K562 (cell line): ENCODE results near the gene OCEL1. TPM values are rescaled to one million over a fixed set of nuclear protein-coding genes. Genes with fewer than 3 reads are reported as not detected.

Experiments
- AFF4 ChIP-seq: sonication (generic); formaldehyde crosslinking; IDR thresholded peaks from 2 replicates; pipeline ENCODE4 v1.8.0; 2023; ENCODE audit warnings: mild to moderate bottlenecking, missing genetic modification reagents
- ARNT ChIP-seq, 2 experiments: fragments of 450-650 bp; IDR thresholded peaks; 2 replicates each; pipeline ENCODE4 v1.6.1; 2016; ENCODE audit warnings: mild to moderate bottlenecking in 1 of 2
- ERF ChIP-seq: fragments of 450-650 bp; formaldehyde crosslinking; IDR thresholded peaks from 2 replicates; pipeline ENCODE4 v1.4.0; 2020; ENCODE audit warnings: mild to moderate bottlenecking, mixed read lengths
- MTA1 ChIP-seq: fragments of 450-650 bp; IDR thresholded peaks from 2 replicates; pipeline ENCODE4 v1.6.1; 2017; ENCODE audit warnings: borderline replicate concordance
- MTA3 ChIP-seq: fragments of 450-650 bp; formaldehyde crosslinking; IDR thresholded peaks from 2 replicates; pipeline ENCODE4 v1.6.1; 2017; ENCODE audit warnings: mild to moderate bottlenecking, borderline replicate concordance
- RBM34 ChIP-seq: fragments of 200-400 bp; formaldehyde crosslinking; IDR thresholded peaks from 2 replicates; pipeline ENCODE4 v1.6.1; 2018; ENCODE audit warnings: low read length, borderline replicate concordance; ENCODE audit not compliant: insufficient read depth
- RUNX1 ChIP-seq: sonication (generic); IDR thresholded peaks from 2 replicates; pipeline ENCODE4 v1.6.1; 2016; ENCODE audit warnings: antibody characterized with exemption, low read depth
- SP2 ChIP-seq: IDR thresholded peaks from 2 replicates; pipeline ENCODE4 v1.6.1; 2011; ENCODE audit warnings: mild to moderate bottlenecking, low read depth, low read length, moderate library complexity; ENCODE audit not compliant: poor library complexity, severe bottlenecking; ENCODE audit errors: extremely low read depth
- TAF15 ChIP-seq: fragments of 200-400 bp; formaldehyde crosslinking; IDR thresholded peaks from 2 replicates; pipeline ENCODE4 v1.6.1; 2017; ENCODE audit warnings: mild to moderate bottlenecking, low read depth, low read length, moderate library complexity
- ZNF282 ChIP-seq: sonication (generic); formaldehyde crosslinking; IDR thresholded peaks from 2 replicates; pipeline ENCODE4 v1.8.1; 2023; ENCODE audit warnings: missing genetic modification reagents
- polyA plus RNA-seq, 8 experiments: library from polyadenylated mRNA; depleted of rRNA in 4 of 8; stranded (reverse) in 5 of 8; unstranded in 3 of 8; fragments of >200 nt; fragmentation: Nextera tagmentation in 2 of 8; fragmentation: Illumina TruSeq in 1 of 8; extraction: Ambion mirVana in 2 of 8; extraction: Trizol in 1 of 8; gene quantifications; 2 replicates each; pipeline versions ENCODE4 v1.2.1 to v1.2.3, GENCODE V29; 2011 to 2014; ENCODE audit warnings: inconsistent platforms in 1 of 8, missing spikeins in 1 of 8
- total RNA-seq, 7 experiments: library from RNA; depleted of rRNA in 6 of 7; stranded (reverse); fragments of >200 nt in 6 of 7; fragmentation: Illumina TruSeq in 2 of 7; extraction: Trizol in 2 of 7; gene quantifications; 2 replicates each; pipeline versions ENCODE4 v1.2.1 to v1.2.3, GENCODE V29; 2011 to 2021; ENCODE audit warnings: low replicate concordance in 1 of 7
- TF ChIP-seq, protein P1 (sequence below), 2 experiments: fragments of 450-650 bp; IDR thresholded peaks; 2 replicates each; pipeline ENCODE4 v1.6.1; 2016; ENCODE audit warnings: mild to moderate bottlenecking in 2 of 2, borderline replicate concordance in 1 of 2, low read depth in 1 of 2, moderate library complexity in 1 of 2

OCEL1 gene
- total and polyA plus RNA-seq, 9 of the 15 experiments (the other 6 are each of a cell fraction or from before 2014, with no cell fraction given): 8.0 to 38.0 (median 12.4) TPM

- TF ChIP-seq, protein P1, sequence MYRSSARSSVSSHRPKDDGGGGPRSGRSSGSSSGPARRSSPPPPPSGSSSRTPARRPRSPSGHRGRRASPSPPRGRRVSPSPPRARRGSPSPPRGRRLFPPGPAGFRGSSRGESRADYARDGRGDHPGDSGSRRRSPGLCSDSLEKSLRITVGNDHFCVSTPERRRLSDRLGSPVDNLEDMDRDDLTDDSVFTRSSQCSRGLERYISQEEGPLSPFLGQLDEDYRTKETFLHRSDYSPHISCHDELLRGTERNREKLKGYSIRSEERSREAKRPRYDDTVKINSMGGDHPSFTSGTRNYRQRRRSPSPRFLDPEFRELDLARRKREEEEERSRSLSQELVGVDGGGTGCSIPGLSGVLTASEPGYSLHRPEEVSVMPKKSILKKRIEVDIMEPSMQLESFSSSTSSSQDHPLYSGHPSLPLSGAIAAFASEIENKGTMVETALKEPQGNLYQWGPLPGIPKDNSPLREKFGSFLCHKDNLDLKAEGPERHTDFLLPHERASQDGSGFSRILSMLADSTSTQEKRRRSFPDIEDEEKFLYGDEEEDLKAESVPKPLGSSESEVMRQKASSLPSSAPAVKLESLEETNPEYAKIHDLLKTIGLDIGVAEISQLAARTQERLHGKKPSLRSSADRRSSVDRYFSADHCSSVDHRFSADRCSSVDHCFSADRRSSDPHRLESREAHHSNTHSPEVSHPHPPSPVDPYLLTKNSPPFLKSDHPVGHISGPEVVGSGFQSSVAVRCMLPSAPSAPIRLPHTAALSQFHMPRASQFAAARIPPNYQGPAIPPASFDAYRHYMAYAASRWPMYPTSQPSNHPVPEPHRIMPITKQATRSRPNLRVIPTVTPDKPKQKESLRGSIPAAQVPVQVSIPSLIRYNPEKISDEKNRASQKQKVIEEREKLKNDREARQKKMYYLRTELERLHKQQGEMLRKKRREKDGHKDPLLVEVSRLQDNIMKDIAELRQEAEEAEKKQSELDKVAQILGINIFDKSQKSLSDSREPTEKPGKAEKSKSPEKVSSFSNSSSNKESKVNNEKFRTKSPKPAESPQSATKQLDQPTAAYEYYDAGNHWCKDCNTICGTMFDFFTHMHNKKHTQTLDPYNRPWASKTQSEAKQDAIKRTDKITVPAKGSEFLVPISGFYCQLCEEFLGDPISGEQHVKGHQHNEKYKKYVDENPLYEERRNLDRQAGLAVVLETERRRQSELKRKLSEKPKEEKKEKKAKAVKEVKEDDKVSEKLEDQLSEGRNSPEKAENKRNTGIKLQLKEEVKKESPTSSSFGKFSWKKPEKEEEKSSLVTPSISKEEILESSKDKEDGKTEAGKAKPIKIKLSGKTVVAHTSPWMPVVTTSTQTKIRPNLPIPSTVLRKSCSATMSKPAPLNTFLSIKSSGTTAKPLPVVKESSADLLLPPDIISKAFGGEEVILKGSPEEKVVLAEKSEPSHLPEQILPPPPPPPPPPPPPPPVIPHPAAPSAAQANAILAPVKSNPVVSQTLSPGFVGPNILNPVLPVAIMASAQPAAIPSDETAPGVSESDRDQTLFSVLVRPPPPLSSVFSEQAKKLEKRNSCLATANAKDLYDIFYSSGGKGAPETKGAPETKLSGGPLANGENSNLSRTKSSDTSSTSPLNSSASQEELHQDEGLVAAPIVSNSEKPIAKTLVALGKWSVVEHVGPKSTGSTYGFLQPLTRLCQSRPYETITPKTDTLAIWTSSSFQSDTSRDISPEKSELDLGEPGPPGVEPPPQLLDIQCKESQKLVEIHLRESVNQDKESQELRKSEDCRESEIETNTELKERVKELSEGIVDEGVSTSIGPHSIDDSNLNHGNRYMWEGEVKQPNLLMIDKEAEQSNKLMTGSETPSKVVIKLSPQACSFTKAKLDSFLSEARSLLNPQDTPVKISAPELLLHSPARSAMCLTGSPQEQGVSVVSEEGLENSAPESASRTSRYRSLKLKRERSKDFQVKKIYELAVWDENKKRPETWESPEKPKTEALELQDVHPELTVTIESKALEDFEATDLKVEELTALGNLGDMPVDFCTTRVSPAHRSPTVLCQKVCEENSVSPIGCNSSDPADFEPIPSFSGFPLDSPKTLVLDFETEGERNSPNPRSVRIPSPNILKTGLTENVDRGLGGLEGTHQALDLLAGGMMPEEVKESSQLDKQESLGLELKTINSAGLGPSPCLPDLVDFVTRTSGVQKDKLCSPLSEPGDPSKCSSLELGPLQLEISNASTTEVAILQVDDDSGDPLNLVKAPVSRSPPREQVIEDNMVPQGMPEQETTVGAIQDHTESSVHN (IDR thresholded peaks at IDR 0.05; ENCODE audit: borderline replicate concordance in 1 of 2, low read depth in 1 of 2): peak in 1 of 2 experiments; percentile 71; a peak in 1 of 4 replicates
- TF ChIP-seq RUNX1 (peak; percentile 30; the same call in 1 of the 2 replicates), ARNT (IDR thresholded peaks at IDR 0.05) (peak in 1 of 2 experiments; percentile 68; a peak in 2 of 4 replicates), SP2 (no peak), RBM34 (no peak), MTA3 (peak; percentile 83; the same call in 1 of the 2 replicates), AFF4 (CRISPR knock-in tag) (0 out of 2 replicates have a peak, but pooled peaks have one; percentile 43), TAF15 (no peak), MTA1 (no peak), ERF (no peak; the same call in 1 of the 2 replicates), ZNF282 (CRISPR knock-in tag) (no peak)
These were observed 10.7 kb upstream of the OCEL1 start, which contains the start of gene USE1 (continued) for GRCh38 chr19:17215127-17215971.
